Right cardiac atrium (tissue), 5 donors: Measurements from ENCODE around the gene WWOX. TPM values are rescaled to one million over a fixed set of nuclear protein-coding genes. Genes with fewer than 3 reads are reported as not detected.
A peak's percentile ranks its signal among the peaks of the same experiment; 100 is the strongest.

ENCODE experiments used
- ATAC-seq, 2 donors: fragments of 200-7000 bp; cut with Tn5 transposase; one replicate each; pipeline versions ENCODE4 v1.8.0 to v1.9.1; 2020; ENCODE audit warnings: moderate library complexity in 2 of 2, mild to moderate bottlenecking in 1 of 2
- DNase-seq, 3 donors: peaks; one replicate each; pipeline ENCODE4 v3.0.0-alpha.2; 2020
- H3K27ac ChIP-seq: one replicate; pipeline ENCODE4 v1.5.1; 2013; ENCODE audit warnings: mild to moderate bottlenecking, low read length, control low read depth, moderate library complexity
- H3K27me3 ChIP-seq: one replicate; pipeline ENCODE4 v1.6.1; 2013; ENCODE audit not compliant: control insufficient read depth, insufficient read depth
- H3K4me1 ChIP-seq: one replicate; pipeline ENCODE4 v1.6.1; 2013; ENCODE audit warnings: low read length; ENCODE audit not compliant: control insufficient read depth, insufficient read depth
- H3K4me3 ChIP-seq: one replicate; pipeline ENCODE4 v1.5.1; 2013; ENCODE audit warnings: low read length, control low read depth
- H3K9me3 ChIP-seq: one replicate; pipeline ENCODE4 v1.6.1; 2013; ENCODE audit warnings: low read length; ENCODE audit not compliant: control insufficient read depth
- WGBS: extraction: QIAGEN DNeasy Blood & Tissue Kit; methylation state at CpG from one replicate; pipeline ENCODE4 v1.1.7; 2013; 5-methylcytosine and 5-hydroxymethylcytosine counted together
- intact Hi-C, 4 donors: fragments of 100-400 bp; cut with DNase I; formaldehyde crosslinking; loops; one replicate each; pipeline versions ENCODE4 v1.11.0 to v1.14.0; 2022 to 2023
- polyA plus RNA-seq: library from polyadenylated mRNA; stranded (reverse); fragments of 200-250 nt; gene quantifications from one replicate; pipeline ENCODE4 v1.2.3, GENCODE V29; 2013
- total RNA-seq, 4 donors: library from RNA; stranded (reverse); fragmentation: NEBNext Ultra II Directional; extraction: Animal tissue kit (Norgen Biotek cat#: 25700); gene quantifications; one replicate each; pipeline ENCODE4 v1.2.1, GENCODE V29; 2021
- donor health status: healthy with polysubstance abuse.
- donor health status: DM: no; HTN: yes; CAD: no.
- donor health status: DM: no; HTN: no; CAD: no.
- donor health status: DM: no; HTN: yes; CAD: no; lungs with severe emphysema.
- donor health status: DM: yes; HTN: yes; CAD: no.

The WWOX gene
- total and polyA plus RNA-seq, 5 donors: 6.0 to 14.9 (median 13.1) TPM

GRCh38 chr16:78718141-78718540 is 618.7 kb downstream of the WWOX start:
- H3K4me1 ChIP-seq: no peaks in the 10 kb centered on the region
- no peak overlapping the region for H3K27ac ChIP-seq
- no peaks in the 10 kb centered on the region for H3K9me3 ChIP-seq
- WGBS: 73% methylated on average over 2 of the region's 2 CpGs
- H3K4me3 ChIP-seq: no peak overlapping the region
- no peak for DNase-seq
- H3K27me3 ChIP-seq: no peaks in the 10 kb centered on the region
- intact Hi-C loops: no loop called here
- no peak for ATAC-seq

- no peak overlapping the region for H3K4me3 ChIP-seq
- WGBS: 76% methylated on average over 3 of the region's 3 CpGs
- no peaks in the 10 kb centered on the region for H3K4me1 ChIP-seq
- ATAC-seq (no peak), DNase-seq (no peak)
- no peaks in the 10 kb centered on the region for H3K9me3 ChIP-seq
- intact Hi-C loops: no loop called here
- no peak overlapping the region for H3K27ac ChIP-seq
- no peaks in the 10 kb centered on the region for H3K27me3 ChIP-seq
Measured at GRCh38 chr16:78720416-78720815, 621.0 kb downstream of the WWOX start.

- Histone ChIP-seq H3K4me3 (no peak overlapping the region), H3K9me3 (no peaks in the 10 kb centered on the region), H3K4me1 (no peaks in the 10 kb centered on the region), H3K27me3 (no peaks in the 10 kb centered on the region), H3K27ac (no peak overlapping the region)
- DNase-seq: no peak
- ATAC-seq: no peak
- WGBS: 97% methylated on average over 2 of the region's 2 CpGs
- intact Hi-C loops: no loop called here
Measured at GRCh38 chr16:78727536-78727935, 628.1 kb downstream of the WWOX start.

DNA sequence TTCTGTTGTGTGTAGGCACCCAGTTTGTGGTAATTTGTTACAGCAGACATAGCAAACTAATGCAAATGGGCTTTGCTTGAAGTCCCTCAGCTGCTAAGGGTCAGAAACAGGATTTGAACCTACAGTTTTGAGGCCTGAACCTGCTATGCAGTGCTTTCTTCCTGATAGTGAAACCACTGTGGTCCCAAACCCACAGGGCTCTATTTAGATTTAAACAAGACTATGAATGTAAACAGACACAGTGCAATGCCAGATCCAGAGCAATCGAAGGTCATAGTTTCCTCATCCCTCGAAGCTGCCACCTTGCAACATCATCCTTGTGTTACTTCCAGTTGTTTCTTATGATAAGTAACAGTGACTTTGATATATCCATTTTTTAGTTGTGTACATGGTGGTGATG is 630.2 kb downstream of the WWOX start:
- intact Hi-C loops: no loop called here
- WGBS: 79% methylated on average over 2 of the region's 2 CpGs
- H3K4me3 ChIP-seq: no peak overlapping the region
- ATAC-seq (no peak), DNase-seq (no peak)
- H3K9me3 ChIP-seq: no peaks in the 10 kb centered on the region
- no peaks in the 10 kb centered on the region for H3K27me3 ChIP-seq
- H3K27ac ChIP-seq: no peak overlapping the region
- H3K4me1 ChIP-seq: no peaks in the 10 kb centered on the region

GRCh38 chr16:78731785-78732184 is 632.3 kb downstream of the WWOX start:
- intact Hi-C loops: no loop called here
- WGBS: 100% methylated on average over 1 of the region's 1 CpG
- Histone ChIP-seq H3K4me3 (no peak overlapping the region), H3K27ac (no peak overlapping the region), H3K27me3 (no peaks in the 10 kb centered on the region), H3K4me1 (no peaks in the 10 kb centered on the region), H3K9me3 (no peaks in the 10 kb centered on the region)
- ATAC-seq: no peak
- no peak for DNase-seq

GRCh38 chr16:78732696-78733095 is 633.2 kb downstream of the WWOX start:
- Histone ChIP-seq H3K9me3 (no peaks in the 10 kb centered on the region), H3K4me3 (no peak overlapping the region), H3K27ac (no peak overlapping the region), H3K4me1 (no peaks in the 10 kb centered on the region), H3K27me3 (no peaks in the 10 kb centered on the region)
- ATAC-seq (no peak), DNase-seq (no peak)
- intact Hi-C loops: no loop called here
- 95% methylated on average over 7 of the region's 7 CpGs for WGBS

DNA sequence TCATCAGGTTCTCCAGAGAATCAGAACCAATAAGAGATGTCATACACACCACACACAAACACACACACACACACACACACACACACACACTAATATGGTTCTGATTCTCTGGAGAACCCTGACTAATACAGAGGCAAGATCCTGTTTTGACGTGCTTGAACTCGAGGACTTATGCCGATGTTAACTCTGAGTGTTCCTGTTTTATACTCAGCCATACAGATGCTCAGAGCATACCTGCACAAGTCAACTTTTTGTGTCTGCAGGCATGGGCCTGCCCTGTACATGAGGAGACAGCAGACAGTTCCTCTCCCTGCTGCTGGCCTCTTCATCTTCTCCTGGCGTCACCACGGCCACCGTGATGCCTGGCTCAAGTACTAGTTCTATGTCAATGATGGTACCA is 635.9 kb downstream of the WWOX start:
- no peak for DNase-seq
- ATAC-seq: no peak
- whole genome bisulfite sequencing: 81% methylated on average over 6 of the region's 6 CpGs

DNA sequence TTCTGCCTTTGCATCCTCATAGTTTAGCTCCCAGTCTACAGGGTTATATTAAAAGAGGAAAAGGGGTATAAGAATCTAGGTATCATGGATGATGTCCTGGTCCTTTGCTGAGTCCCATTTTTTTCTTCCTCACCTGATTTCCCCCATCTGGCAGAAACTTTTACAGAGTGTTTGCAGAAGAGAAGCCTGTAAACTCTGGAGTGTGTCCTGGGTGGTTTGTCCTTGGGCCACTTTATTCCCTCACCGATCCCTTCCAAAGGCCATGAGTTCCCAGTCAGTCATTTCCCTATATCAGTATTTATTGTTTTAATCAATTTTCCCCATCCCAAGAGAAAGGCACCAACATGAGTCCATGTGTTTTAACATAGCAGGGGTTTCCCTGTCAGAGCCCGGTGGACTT is 638.2 kb downstream of the WWOX start:
- intact Hi-C loops: no loop called here
- H3K4me3 ChIP-seq: no peak overlapping the region
- WGBS: 97% methylated on average over 2 of the region's 2 CpGs

More for the DNA sequence above, 635.9 kb downstream of the WWOX start:
- intact Hi-C loops: no loop called here
- no peak overlapping the region for H3K4me3 ChIP-seq
- H3K27me3 ChIP-seq: no peaks in the 10 kb centered on the region
- H3K9me3 ChIP-seq: no peaks in the 10 kb centered on the region
- H3K27ac ChIP-seq: no peak overlapping the region
- no peaks in the 10 kb centered on the region for H3K4me1 ChIP-seq

GRCh38 chr16:78738557-78738956 is 639.1 kb downstream of the WWOX start:
- DNase-seq (no peak), ATAC-seq (no peak)
- intact Hi-C loops: no loop called here
- no peaks in the 10 kb centered on the region for H3K27me3 ChIP-seq
- 96% methylated on average over 5 of the region's 5 CpGs for WGBS
- H3K27ac ChIP-seq: no peak overlapping the region
- no peak overlapping the region for H3K4me3 ChIP-seq
- H3K4me1 ChIP-seq: no peaks in the 10 kb centered on the region
- no peaks in the 10 kb centered on the region for H3K9me3 ChIP-seq

More for the DNA sequence above, 638.2 kb downstream of the WWOX start:
- DNase-seq: no peak
- H3K27ac ChIP-seq: no peak overlapping the region
- no peak for ATAC-seq
- no peaks in the 10 kb centered on the region for H3K27me3 ChIP-seq
- H3K9me3 ChIP-seq: no peaks in the 10 kb centered on the region
- H3K4me1 ChIP-seq: no peaks in the 10 kb centered on the region

GRCh38 chr16:78740269-78740668 is 640.8 kb downstream of the WWOX start:
- H3K4me3 ChIP-seq: no peak overlapping the region
- ATAC-seq (no peak), DNase-seq (no peak)
- no peaks in the 10 kb centered on the region for H3K9me3 ChIP-seq
- no peaks in the 10 kb centered on the region for H3K4me1 ChIP-seq
- WGBS: 85% methylated on average over 12 of the region's 12 CpGs
- intact Hi-C loops: no loop called here
- no peaks in the 10 kb centered on the region for H3K27me3 ChIP-seq
- H3K27ac ChIP-seq: no peak overlapping the region

DNA sequence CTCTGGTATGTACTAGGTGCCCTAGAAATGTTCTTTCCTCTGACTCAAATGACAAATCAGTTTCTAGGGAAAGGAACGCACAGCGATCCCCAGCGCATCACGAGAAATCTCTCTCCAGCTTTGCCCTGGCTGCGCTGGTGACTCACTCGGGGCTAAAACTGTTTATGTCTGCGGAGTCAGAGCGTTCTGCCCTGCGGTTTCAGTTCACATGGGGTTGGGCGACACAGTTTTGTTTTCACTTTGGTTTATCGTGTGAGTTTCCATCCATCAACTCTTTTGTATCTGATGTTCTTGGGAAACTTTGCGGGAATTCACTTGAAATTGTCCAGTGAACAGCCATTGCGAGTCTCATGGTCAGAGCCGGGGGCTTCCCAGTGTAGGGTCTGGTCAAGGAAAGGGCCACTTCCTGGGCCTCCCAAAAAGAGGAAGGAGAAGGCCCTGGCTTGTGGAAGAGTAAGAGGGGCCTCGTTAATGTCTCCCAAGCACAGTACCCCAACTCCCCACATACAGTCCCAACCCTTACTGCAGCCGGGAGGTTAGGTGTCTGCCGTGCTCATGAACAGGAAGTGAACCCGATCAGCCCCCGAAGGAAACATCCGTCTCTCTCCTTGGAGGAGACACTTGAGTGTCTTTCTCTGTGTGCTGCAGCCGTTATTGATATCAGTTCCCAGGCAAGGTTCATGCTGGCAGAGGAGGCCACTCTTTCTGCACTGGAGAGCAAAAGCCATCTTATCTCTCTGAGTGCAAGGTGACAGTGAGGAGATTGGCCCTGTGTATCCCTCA is 643.2 kb downstream of the WWOX start:
- H3K27me3 ChIP-seq: no peaks in the 10 kb centered on the region
- no peaks in the 10 kb centered on the region for H3K9me3 ChIP-seq
- DNase-seq (peak in 1 of 3 donors; percentile 21), ATAC-seq (peak in 1 of 2 donors; percentile 45)
- WGBS: 73% methylated on average over 21 of the region's 21 CpGs
- H3K4me3 ChIP-seq: no peak overlapping the region
- intact Hi-C loops: no loop called here
- no peaks in the 10 kb centered on the region for H3K4me1 ChIP-seq
- H3K27ac ChIP-seq: no peak overlapping the region

DNA sequence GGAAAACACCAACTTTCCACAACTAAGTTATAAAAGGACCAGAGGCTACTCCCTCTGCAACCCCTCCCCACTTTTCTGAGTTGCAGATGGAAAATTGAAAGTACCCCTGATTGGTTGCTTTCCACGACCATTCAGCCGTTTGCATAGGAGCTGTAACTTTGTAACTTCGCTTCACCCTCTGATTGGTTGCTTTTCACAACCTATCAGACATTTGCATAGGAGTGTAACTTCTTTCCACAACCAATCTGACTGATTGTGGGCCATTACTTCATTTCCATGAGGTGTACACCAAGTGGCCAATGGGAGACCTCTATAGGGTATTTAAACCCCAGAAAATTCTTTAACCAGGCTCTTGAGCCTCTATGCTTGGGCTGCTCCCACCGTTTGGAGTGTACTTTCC is 644.1 kb downstream of the WWOX start:
- H3K27me3 ChIP-seq: no peaks in the 10 kb centered on the region
- no peak overlapping the region for H3K4me3 ChIP-seq
- WGBS: 94% methylated on average over 4 of the region's 4 CpGs
- H3K9me3 ChIP-seq: no peaks in the 10 kb centered on the region
- intact Hi-C loops: no loop called here
- DNase-seq (no peak), ATAC-seq (no peak)
- no peak overlapping the region for H3K27ac ChIP-seq
- no peaks in the 10 kb centered on the region for H3K4me1 ChIP-seq
